Measurements from ENCODE around the gene GPR17. TPM values are rescaled to one million over a fixed set of nuclear protein-coding genes. Genes with fewer than 3 reads are reported as not detected.

GPR17 gene
- total and polyA plus RNA-seq, 2 donors: 0.11 to 0.47 TPM

DNA sequence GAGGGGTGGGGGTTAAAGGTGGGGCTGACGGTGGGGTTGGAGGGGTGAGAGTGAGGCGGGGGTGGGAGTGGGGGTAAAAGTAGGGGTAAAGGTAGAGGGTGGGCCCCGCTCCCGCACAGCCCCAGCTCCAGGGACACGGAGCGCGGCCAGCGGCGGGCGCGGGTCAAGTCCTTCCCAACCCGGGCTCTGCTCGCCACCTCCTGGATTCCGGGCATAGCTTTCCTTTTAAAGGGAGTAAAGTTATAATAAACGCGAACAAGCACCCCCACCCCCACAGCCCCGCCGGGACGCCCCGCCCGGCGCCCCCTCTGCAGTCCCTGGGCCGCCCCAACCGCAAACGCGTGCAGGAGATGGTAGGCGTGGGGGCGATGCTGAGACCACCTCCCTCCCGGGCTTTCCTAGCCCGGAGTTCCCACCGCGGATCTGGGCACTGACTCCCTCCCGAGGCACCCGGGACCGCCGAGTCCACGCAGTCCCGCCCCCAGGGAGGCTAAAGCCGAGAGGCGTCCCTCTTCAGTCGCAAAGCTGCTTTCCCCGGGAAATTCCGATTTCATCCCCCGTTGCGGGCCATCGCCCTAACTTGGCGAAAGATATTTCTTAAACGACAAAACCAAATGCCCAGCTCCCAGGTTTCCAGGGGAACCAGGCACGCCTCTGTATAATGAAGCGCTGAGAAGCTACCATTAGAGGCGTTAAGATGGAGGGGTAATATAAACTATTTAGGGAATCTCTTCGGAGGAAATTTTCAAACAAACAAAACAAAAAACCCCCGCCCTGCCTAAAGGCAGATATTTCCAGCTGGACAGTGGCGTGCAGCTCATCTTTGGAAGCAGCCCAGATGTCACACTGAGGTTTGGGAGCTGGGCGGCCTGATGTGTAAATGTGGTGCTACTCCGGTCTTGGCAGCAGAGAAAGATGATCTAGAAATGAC is 29.6 kb downstream of the GPR17 start, which contains the start of gene LIMS2:
Gene LIMS2, minus strand, starts transcription at position 200 of the 931 bp plus-strand sequence. CDS start 506 bp downstream, outside the sequence.
- peak within 1 kb of the TSS; percentile 51 for H3K27ac ChIP-seq (ENCODE audit: low read depth)
- H3K36me3 ChIP-seq (ENCODE audit: insufficient read depth): no peaks in the 10 kb centered on the region
- H3K4me3 ChIP-seq (ENCODE audit: low read depth, low read length): peak within 1 kb of the TSS; percentile 73
- DNase-seq (ENCODE audit: extremely low spot score): no peak
- 2% methylated on average over 56 of the region's 56 CpGs for WGBS
- H3K4me1 ChIP-seq (ENCODE audit: insufficient read depth): no peaks in the 10 kb centered on the region

DNA sequence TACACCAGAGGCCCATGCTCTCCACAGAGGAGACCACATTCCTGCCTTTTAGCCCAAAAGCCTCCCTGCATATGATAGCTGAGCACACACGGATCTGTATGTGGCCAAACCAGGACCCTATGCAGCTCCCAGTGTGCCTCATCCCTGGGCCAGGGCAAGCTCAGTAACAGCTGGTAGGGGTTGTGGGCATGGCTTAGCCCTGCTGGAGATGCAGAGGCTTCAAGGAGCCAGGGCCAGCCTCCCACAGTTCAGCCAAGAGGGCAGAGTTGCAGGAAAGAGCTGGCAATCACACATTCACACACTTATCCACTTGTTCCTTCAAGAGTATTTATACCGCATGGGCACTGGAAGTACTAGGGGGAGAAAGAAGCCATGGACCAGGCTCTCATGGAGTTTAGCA is 31.0 kb downstream of the GPR17 start:
- no peaks in the 10 kb centered on the region for H3K4me1 ChIP-seq (ENCODE audit: insufficient read depth)

DNA sequence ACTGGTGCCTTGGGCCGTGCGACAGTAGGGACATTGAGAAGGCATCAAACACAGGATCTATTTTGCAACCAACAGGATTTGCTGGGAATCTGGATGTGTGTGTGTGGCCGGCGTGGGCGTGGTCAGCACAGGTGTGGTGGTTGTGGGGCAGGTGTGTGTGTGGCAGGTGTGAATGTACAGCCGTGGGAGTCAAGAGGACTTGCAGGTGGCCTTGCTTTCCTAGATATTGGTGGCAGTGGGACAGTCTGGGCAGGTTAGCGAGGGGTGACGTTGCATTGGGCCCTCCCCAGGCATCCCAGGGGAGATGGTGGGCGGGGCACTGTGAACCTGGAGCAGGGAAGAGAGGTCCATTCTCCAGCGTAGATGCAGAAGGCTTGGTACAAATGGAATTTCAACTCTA is 32.6 kb downstream of the GPR17 start:
- 92% methylated on average over 10 of the region's 10 CpGs for WGBS
- no peaks in the 10 kb centered on the region for H3K36me3 ChIP-seq (ENCODE audit: insufficient read depth)
- DNase-seq (ENCODE audit: extremely low spot score): no peak
- H3K4me1 ChIP-seq (ENCODE audit: insufficient read depth): no peaks in the 10 kb centered on the region
- H3K27ac ChIP-seq (ENCODE audit: low read depth): no peak overlapping the region
- H3K4me3 ChIP-seq (ENCODE audit: low read depth, low read length): no peak overlapping the region

More for the DNA sequence above, 31.0 kb downstream of the GPR17 start:
- H3K27ac ChIP-seq (ENCODE audit: low read depth): no peak overlapping the region
- WGBS: 76% methylated on average over 2 of the region's 2 CpGs
- no peak overlapping the region for H3K4me3 ChIP-seq (ENCODE audit: low read depth, low read length)
- DNase-seq (ENCODE audit: extremely low spot score): no peak
- H3K36me3 ChIP-seq (ENCODE audit: insufficient read depth): no peaks in the 10 kb centered on the region

DNA sequence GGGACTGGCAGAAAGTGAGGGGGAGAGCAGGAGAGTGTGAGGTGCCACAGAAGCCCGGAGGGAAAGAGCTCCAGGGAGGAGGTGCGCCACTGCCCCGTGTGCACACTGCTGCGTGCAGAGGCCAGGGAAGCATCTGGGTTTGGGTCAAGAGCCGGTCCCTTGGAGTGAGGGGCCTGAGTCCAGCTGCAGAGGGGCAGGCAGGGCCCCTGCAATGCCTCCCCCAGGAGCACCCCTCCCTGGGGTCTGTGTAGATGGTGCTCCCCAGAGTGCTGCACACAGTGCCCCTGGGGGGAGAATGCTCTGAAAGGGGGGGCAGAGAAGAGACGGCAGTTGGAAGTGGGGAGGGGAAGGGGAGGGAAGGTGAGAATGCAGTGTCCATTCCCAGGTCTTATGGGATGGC is 33.0 kb downstream of the GPR17 start:
- Histone ChIP-seq H3K4me3 (ENCODE audit: low read depth, low read length) (no peak overlapping the region), H3K27ac (ENCODE audit: low read depth) (no peak overlapping the region), H3K36me3 (ENCODE audit: insufficient read depth) (no peaks in the 10 kb centered on the region), H3K4me1 (ENCODE audit: insufficient read depth) (no peaks in the 10 kb centered on the region)
- 87% methylated on average over 6 of the region's 6 CpGs for WGBS
- no peak for DNase-seq (ENCODE audit: extremely low spot score)

DNA sequence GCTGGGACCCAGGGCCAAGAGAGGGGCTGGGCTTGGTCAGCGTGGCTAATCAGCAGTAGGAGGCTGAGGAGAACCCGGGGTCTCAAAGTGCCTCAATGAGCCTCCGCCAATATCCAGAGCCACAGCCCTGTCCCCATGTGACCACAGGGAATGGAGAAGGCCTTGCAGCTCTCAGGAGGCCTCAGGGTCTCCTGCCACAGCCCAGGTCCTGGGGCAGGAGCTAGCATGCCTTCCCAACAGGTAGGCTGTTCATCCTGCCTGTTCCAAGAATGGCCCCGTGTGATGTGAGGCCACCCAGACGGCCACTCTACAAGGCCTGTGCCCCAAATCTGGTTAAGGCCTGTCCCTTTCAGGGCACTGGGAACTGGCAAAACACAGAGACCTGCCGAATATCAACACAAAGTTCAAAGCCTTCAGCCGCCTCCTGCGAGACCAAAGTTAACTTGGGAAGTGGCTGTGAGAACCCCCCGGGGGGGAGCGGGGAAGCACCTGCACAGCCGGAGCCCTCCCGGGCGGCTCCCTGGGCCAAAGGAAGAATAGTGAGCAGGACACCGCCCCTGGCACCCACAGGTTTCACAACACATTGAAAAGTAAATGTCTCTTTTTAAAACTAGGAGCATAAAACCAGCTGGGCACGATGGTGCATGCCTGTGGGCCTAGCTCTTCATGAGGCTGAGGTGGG is 33.9 kb downstream of the GPR17 start:
- no peaks in the 10 kb centered on the region for H3K36me3 ChIP-seq (ENCODE audit: insufficient read depth)
- DNase-seq (ENCODE audit: extremely low spot score): no peak
- 89% methylated on average over 15 of the region's 15 CpGs for WGBS
- H3K4me1 ChIP-seq (ENCODE audit: insufficient read depth): no peaks in the 10 kb centered on the region
- H3K4me3 ChIP-seq (ENCODE audit: low read depth, low read length): no peak overlapping the region
- no peak overlapping the region for H3K27ac ChIP-seq (ENCODE audit: low read depth)

DNA sequence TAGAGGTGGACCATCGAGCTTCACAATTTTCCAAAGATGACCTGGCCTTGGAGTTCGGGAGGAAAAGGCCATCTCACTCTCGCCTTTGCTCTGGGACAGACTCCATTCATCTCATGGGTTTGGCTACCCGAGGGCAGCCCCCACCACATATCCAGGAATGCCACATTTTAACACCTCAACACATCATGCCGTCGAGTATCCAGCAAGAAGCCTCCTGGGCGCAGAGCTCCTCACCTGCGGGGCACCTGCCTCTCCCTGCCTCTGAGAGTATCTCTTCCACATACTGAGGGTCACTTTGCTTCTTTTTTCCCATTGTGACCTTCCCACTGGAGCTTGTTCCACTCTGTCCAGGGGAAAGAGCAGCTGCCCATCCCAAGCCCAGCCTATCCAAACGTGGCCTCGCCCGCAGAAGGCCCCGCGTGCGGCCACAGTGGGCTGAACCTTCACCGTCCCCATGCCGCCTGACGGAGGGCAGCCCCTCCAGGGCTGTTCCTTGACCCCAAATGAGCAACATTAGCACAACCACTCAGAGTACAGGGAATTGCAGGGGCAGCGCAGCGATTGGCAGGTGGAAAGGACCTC is 34.8 kb downstream of the GPR17 start:
- H3K4me1 ChIP-seq (ENCODE audit: insufficient read depth): no peaks in the 10 kb centered on the region
- no peaks in the 10 kb centered on the region for H3K36me3 ChIP-seq (ENCODE audit: insufficient read depth)
- 88% methylated on average over 19 of the region's 19 CpGs for WGBS
- no peak for DNase-seq (ENCODE audit: extremely low spot score)
- no peak overlapping the region for H3K27ac ChIP-seq (ENCODE audit: low read depth)
- H3K4me3 ChIP-seq (ENCODE audit: low read depth, low read length): no peak overlapping the region

DNA sequence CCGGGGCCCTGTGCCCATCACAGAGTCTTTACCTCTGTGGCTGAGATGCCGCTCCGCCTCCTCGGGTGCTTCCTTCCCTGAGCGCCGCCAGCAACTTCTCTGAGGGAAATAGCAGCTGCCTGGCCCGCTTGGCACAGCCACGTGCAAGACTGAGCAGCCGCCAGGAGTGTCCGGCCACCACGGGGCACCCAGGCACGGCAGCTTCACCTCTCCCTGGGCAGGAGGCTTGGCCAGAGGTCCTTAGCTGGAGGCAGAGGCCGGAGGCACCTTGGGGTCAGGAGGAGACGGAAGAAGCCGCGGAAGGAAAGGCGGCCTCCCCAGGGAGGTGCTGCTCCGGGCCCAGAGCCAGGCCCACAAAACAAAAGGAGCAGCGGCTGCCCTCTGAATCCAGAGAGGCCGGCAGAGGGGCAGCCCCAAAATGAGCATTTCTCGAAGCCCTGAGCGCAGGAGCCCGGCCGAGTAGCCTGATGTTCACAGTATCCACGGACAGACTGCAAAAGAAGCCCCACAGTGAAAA is 35.4 kb downstream of the GPR17 start:
- 26% methylated on average over 25 of the region's 25 CpGs for WGBS
- H3K4me3 ChIP-seq (ENCODE audit: low read depth, low read length): no peak overlapping the region
- no peak overlapping the region for H3K27ac ChIP-seq (ENCODE audit: low read depth)
- no peaks in the 10 kb centered on the region for H3K36me3 ChIP-seq (ENCODE audit: insufficient read depth)
- H3K4me1 ChIP-seq (ENCODE audit: insufficient read depth): no peaks in the 10 kb centered on the region
- no peak for DNase-seq (ENCODE audit: extremely low spot score)

DNA sequence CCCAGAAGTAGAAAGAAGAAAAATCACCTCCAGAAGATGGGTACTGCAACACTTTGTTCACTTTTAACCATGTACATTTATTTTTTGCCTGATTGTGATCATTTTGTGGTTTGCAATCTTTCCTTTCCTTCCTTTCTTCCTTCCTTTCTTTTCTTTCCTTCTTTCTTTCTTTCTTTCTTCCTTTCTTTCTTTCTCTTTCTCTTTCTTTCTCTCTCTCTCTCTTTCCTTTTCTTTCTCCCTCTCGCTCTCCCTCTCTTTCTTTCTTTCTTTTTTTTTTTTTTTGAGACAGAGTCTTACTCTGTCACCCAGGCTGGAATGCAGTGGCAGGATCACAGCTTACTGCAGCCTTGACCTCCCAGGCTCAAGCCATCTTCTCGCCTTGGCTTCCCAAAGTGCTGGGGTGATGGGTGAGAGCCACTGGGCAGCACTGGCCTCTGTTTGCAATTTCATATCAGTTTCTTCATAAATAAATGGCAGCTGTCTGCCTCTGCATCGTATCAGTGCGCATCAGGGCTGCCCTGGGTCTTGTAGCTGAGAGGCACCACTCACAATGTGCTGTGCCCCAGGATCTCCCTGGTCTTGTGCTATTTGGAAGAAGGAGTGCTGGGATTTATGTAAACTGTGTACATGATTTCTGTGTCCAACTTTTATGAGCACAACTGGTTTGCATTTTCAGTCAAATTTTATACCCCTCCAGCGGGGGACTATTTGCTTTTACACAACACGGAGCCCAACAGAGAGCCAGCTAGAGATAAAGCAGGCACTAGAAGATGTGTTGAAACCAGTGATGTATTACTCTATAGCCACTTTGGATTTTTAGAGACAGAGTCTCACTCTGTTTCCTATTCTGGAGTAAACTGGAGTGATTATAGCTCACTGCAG is 36.3 kb downstream of the GPR17 start:
- WGBS: 50% methylated on average over 6 of the region's 6 CpGs
- no peak overlapping the region for H3K4me3 ChIP-seq (ENCODE audit: low read depth, low read length)
- no peak for DNase-seq (ENCODE audit: extremely low spot score)
- H3K4me1 ChIP-seq (ENCODE audit: insufficient read depth): no peaks in the 10 kb centered on the region
- no peak overlapping the region for H3K27ac ChIP-seq (ENCODE audit: low read depth)
- no peaks in the 10 kb centered on the region for H3K36me3 ChIP-seq (ENCODE audit: insufficient read depth)

DNA sequence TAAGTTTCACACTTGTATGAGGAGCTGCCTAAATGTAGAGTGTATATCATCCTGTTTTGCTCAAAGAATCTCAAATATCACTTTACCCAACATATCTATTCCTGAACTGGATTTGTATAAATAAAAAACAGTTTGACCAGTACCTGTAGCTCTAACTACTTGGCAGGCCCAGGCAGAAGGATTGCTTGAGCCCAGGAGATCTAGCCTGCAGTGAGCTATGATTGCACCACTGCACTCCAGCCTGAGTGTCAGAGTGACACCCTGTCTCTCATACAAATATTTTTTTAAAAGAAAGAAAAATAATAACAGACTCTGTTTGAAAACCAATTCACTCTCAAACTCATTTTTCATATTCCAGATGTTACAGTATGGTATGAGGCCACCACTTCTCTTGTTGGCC is 37.1 kb downstream of the GPR17 start:
- Histone ChIP-seq H3K36me3 (ENCODE audit: insufficient read depth) (no peaks in the 10 kb centered on the region), H3K4me3 (ENCODE audit: low read depth, low read length) (no peak overlapping the region), H3K27ac (ENCODE audit: low read depth) (no peak overlapping the region), H3K4me1 (ENCODE audit: insufficient read depth) (no peaks in the 10 kb centered on the region)
- no peak for DNase-seq (ENCODE audit: extremely low spot score)

DNA sequence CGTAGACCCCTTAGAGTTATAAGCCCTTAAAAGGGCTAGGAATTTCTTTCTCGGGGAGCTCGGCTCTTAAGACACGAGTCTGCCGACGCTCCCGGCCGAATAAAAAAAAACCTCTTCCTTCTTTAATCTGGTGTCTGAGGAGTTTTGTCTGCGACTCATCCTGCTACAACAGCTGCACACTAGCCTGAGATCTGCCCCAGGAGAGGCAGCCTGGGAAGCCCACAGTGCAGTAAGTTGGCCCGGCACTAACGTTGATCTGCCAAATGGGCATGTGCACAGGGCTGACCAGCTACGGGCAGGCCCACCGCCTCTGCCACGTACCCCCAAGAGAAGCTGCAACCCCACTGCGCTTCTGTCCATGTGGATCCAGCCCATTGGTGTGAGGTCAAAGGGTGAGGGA is 37.8 kb downstream of the GPR17 start:
- 31% methylated on average over 15 of the region's 15 CpGs for WGBS
- H3K4me1 ChIP-seq (ENCODE audit: insufficient read depth): no peaks in the 10 kb centered on the region
- no peak for DNase-seq (ENCODE audit: extremely low spot score)
- no peak overlapping the region for H3K4me3 ChIP-seq (ENCODE audit: low read depth, low read length)
- H3K27ac ChIP-seq (ENCODE audit: low read depth): no peak overlapping the region
- no peaks in the 10 kb centered on the region for H3K36me3 ChIP-seq (ENCODE audit: insufficient read depth)

DNA sequence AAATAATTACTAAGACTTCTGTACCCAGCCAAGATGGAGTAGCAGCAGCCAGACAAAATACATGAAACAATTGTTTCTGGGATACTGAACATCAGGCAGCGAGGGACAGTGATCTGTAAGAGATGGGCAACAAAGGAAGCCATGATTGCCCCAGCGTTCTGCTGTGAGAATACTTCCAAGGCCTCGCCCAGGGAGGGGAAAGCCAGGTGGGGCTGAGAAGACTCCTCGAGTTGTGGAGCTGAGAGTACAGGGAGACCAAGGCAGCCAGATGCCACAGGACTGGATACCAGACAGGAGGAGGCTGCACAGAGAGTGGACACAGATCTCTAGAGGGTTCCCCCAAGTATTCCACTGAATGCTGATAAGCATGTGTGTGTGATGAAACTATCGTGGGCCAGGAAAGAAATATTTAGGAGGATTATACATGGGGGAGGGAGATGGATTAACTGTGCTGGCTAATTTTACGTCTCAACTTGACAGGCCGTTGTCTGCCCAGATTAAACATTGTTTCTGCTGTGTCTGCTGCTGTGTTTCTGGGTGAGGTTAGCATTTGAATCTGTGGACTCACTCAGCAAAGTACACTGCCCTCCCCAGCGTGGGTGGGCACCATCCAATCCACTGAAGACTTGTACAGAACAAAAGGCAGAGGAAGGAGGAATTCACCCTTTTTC is 39.6 kb downstream of the GPR17 start:
- H3K4me1 ChIP-seq (ENCODE audit: insufficient read depth): no peaks in the 10 kb centered on the region
- no peaks in the 10 kb centered on the region for H3K36me3 ChIP-seq (ENCODE audit: insufficient read depth)
- DNase-seq (ENCODE audit: extremely low spot score): no peak
- 36% methylated on average over 8 of the region's 8 CpGs for WGBS
- no peak overlapping the region for H3K4me3 ChIP-seq (ENCODE audit: low read depth, low read length)
- H3K27ac ChIP-seq (ENCODE audit: low read depth): no peak overlapping the region

DNA sequence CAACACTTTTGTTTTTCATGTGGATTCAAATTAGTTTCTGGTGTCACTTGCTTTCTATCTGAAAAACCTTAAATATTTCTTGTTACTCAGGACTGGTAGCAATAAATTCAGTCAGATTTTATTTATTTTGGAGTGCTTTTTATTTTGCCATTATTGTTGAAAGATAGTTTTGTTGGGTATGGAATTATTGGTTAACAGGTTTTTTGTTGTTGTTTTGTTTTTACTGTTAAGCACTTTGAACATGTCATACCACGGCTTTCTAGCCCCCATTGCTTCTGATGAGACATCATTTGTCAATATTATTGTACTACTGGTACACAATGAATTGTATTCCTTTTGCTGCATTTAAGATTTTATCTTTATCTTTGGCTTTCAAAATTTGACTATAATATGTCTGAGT is 42.5 kb downstream of the GPR17 start:
- Histone ChIP-seq H3K36me3 (ENCODE audit: insufficient read depth) (no peaks in the 10 kb centered on the region), H3K4me3 (ENCODE audit: low read depth, low read length) (no peak overlapping the region), H3K4me1 (ENCODE audit: insufficient read depth) (no peaks in the 10 kb centered on the region), H3K27ac (ENCODE audit: low read depth) (no peak overlapping the region)
- WGBS: 78% methylated on average over 1 of the region's 1 CpG
- no peak for DNase-seq (ENCODE audit: extremely low spot score)
